Measurements from ENCODE around the gene PWWP2B. TPM values are rescaled to one million over a fixed set of nuclear protein-coding genes. Genes with fewer than 3 reads are reported as not detected.

PWWP2B gene
- total and polyA plus RNA-seq, 2 of the 13 experiments (the other 11 are each of a cell fraction or from before 2014, with no cell fraction given) = 2.3 to 4.7 TPM

- TF ChIP-seq NFAT5 (CRISPR knock-in tag; IDR thresholded peaks at IDR 0.05) = no peak
- no peak for TF ChIP-seq ZHX2 (IDR thresholded peaks at IDR 0.05; ENCODE audit: low read depth)
- TF ChIP-seq ZHX2 (CRISPR knock-in tag; IDR thresholded peaks at IDR 0.05; ENCODE audit: borderline replicate concordance) = no peak
- TF ChIP-seq TBL1XR1 (IDR thresholded peaks at IDR 0.05; ENCODE audit: borderline replicate concordance, low read length, partially characterized antibody) = no peak
- no peak for TF ChIP-seq MIXL1 (CRISPR knock-in tag; IDR thresholded peaks at IDR 0.05)
- no peak for TF ChIP-seq IRF1 (CRISPR knock-in tag; IDR thresholded peaks at IDR 0.05; ENCODE audit: low read depth)
These were observed 1.1 kb upstream of the PWWP2B start (continued) for GRCh38 chr10:132395704-132396493.
